D341Med (cell line): Measurements from ENCODE around the gene CEACAM16.
A peak's percentile ranks its signal among the peaks of the same experiment; 100 is the strongest.
"Not testable (repeated sequence)": the region's sequence is repeated elsewhere in the genome, so short reads cannot be mapped to it uniquely, and the experiment has no call there.

Experiments
- DNase-seq: peaks from one replicate; pipeline ENCODE4 v3.0.0; 2012; ENCODE audit warnings: low spot score

The CEACAM16 gene

DNA sequence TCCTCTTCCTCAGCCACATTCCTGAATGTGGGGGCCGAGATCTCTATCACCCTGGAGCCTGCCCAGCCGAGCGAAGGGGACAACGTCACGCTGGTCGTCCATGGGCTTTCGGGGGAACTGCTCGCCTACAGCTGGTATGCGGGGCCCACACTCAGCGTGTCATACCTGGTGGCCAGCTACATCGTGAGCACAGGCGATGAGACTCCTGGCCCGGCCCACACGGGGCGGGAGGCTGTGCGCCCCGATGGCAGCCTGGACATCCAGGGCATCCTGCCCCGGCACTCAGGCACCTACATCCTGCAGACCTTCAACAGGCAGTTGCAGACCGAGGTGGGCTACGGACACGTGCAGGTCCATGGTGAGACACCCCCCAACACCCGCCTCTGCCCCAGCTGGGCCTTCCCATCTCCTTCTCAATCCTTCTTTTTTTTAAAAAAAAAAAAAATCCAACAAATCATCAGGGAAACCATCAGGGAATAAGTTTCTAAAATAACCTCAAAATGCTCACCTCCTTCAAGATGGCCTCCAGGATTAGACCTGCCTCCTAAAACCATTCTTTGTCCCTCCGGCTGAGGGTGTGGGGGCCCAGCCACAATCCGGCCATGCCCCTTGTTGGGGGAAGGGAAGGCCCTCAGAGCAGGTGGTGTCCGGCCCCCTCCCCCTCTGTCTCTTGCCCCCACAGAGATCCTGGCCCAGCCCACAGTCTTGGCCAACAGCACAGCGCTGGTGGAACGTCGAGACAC, 4.6 kb downstream of the CEACAM16 start:
- no peak for DNase-seq

DNA sequence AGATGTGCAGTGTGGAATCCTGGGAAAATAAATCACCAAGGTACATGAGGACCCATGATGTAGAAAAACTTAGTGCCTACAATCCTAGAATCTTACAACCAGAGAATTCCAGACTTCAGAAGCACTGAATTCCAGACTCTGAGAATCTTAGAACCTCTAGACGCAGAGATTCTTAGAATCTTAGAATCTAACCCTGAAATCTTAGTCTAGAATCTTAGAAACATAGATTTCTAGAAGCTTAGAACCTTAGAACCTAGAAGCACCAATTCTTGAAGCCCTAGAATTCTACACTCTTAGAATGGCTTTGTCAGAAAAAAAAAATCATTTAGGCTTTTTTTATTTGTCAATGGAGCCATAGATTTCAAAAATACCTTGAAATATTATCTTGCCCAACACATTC, 6.0 kb downstream of the CEACAM16 start:
- no peak for DNase-seq

DNA sequence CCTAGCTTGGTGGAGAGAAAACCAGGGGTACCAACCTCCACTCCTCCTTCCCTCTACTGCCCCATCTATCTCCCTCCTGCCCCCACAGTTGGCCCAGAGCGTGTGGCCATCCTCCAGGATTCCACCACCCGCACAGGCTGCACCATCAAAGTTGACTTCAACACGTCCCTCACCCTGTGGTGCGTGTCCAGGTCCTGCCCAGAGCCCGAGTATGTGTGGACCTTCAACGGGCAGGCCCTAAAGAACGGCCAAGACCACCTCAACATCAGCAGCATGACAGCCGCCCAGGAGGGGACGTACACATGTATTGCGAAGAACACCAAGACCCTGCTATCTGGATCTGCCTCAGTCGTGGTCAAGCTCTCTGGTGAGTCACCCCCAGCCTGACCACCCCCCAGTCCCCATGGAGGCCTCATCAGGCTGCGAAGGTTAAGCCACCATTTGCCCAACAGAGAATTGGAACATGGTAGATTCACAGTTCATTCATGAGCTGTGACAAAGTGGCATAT, 6.6 kb downstream of the CEACAM16 start:
- DNase-seq = no peak

DNA sequence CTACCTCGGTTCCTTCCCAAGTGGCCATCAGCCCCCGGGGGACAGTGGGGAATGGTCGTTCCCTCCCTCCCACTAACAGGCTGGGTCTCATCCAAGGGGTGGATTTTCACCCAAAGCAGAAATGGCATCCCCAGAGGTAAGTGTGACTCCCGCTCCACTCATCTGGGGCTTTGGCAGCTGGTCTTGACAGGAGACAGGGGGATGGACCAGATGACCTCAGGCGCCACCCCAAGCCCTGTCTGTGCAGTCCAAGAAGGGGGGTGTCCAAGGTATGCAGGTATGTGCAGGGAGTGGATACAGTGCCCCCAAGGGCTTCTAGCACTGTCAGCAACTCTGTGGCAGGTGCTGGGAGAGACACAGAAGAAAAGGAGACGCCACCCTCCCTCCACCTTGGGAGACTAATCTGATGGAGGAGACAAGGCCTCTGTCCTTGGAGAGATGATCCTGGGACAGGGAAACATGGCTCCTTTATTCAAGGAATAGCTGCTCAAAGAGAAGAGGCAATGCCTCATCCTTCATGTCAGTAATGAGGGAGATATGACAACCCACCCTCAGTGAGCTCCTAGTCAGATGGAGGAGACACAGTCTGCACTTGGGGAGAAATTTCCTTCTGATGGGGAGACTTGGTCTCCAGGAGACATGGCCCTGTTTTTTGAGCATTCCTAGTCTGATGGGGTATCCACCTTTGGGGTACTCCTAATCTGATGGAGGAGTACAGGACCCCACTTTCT, 7.7 kb downstream of the CEACAM16 start:
- DNase-seq = no peak

DNA sequence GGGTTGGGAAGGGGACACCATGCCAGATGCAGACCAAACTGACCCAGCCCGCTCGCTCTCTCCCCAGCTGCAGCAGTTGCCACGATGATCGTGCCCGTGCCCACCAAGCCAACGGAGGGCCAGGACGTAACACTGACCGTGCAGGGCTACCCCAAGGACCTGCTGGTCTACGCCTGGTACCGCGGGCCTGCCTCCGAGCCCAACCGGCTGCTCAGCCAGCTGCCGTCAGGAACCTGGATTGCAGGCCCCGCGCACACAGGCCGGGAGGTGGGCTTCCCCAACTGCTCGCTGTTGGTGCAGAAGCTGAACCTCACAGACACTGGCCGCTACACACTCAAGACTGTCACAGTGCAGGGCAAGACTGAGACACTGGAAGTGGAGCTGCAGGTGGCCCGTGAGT, 8.8 kb downstream of the CEACAM16 start:
- no peak for DNase-seq

DNA sequence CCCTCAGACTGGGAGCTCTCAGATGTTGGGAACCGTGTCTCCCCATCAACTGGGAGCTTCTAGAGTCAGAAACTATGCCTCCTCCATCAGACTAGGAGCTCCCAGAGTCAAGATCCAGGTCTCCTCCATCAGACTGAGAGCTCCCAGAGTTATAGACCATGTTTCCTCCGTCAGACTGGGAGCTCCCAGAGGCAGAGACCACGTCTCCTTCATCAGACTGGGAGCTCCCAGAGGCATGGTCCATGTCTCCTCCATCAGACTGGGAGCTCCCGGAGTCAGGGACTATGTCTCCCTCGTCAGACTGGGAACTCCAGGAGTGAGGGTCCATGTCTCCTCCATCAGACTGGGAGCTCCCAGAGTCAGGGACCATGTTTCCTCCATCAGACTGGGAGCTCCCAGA, 10.0 kb downstream of the CEACAM16 start:
- no peak for DNase-seq

DNA sequence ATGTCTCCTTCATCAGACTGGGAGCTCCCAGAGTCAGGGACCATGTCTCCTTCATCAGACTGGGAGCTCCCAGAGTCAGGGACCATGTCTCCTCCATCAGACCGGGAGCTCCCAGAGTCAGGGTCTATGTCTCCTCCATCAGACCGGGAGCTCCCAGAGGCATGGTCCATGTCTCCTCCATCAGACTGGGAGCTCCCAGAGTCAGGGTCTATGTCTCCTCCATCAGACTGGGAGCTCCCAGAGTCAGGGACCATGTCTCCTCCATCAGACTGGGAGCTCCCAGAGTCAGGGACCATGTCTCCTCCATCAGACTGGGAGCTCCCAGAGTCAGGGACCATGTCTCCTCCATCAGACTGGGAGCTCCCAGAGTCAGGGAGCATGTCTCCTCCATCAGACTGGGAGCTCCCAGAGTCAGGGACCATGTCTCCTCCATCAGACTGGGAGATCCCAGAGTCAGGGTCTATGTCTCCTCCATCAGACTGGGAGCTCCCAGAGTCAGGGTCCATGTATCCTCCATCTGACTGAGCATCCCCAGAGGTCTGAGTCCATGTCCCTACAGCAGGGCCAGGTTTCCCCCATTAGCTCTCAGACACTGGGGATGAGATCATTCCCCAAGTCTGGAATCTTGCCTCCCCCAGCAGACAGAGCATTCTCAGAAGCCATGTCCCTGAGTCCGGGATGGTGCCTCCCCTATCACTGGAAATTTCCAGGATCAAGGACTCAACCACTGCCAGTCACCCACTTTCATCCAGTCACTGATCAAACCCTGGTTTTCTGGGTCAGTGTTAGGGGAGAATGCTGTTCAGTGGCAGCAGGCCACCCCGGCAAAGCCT, 10.7 kb downstream of the CEACAM16 start:
- not testable (repeated sequence) for DNase-seq

DNA sequence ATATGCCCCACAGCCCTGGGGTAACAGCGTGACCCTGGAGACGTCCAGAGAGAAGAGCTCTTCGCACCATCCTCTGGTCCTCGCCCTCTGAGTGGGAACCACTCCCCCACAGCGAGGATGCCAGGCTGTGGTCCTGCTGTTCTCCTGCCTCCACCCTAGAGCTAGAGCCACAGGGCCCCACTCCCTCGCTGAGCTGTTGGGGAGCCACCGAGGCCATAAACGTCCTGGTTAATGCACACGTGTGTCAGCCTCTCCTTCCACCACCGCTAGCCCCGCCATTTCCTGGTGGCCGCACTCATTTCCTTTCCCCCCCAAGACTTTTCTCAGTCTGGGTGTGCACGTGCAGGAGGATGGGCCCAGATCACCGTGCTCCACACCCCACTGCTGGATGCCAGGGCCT, 11.5 kb downstream of the CEACAM16 start:
- DNase-seq = no peak

DNA sequence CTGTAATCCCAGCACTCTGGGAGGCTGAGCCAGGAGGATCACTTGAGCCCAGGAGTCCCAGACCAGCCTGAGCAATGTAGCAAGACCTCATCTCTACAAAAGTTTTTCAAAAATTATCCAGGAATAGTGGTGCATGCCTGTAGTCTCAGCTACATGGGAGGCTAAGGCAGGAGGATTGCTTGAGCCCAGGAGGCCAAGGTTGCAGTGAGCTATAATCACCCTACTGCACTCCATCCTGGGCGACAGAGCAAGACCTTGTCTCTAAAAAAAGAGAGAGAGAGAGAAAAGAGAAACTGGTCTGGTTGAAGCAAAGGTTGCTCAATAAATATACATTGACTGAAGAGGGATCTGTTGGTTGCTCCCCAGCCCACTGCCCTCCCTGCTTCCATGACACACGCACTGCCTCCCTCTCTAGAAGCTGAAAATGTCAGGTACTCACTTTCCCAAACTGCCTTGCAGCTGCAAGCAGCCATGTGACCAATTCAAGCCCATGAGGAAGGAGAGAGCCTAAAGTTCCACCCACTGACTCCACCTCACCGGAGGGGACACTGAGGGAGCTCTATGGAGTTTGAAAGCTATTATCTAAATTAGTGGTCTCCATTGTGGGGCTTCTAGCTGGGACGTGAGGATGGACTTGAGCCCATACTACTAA, 14.0 kb downstream of the CEACAM16 start:
- DNase-seq = no peak

DNA sequence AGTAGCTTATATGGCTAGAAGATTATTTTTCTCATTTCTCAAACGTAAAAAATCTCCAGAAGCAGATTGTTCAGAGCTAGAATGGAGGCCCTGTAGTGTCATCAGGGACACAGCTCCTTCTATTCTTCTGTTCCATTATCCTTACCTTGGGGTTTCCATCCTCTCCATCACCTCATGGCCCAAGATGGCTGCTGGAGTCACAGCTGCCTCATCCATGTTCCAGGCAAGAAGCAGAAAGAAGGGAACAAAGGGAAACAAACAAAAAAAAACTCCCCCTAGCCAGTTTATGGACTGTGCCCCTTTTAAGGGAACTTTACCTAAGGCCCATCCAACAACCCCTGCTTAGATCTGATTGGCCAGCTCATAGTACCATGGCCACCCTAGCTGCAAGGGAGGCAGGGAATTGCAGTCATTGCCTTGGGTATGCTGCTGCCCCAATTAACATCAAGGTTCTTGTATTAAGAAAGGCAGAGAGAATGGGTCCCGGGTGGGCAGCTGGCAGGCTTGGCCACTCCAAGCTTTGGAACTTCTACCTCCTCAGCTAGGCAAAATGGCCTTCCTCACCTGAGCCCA, 15.7 kb downstream of the CEACAM16 start:
- DNase-seq = no peak

DNA sequence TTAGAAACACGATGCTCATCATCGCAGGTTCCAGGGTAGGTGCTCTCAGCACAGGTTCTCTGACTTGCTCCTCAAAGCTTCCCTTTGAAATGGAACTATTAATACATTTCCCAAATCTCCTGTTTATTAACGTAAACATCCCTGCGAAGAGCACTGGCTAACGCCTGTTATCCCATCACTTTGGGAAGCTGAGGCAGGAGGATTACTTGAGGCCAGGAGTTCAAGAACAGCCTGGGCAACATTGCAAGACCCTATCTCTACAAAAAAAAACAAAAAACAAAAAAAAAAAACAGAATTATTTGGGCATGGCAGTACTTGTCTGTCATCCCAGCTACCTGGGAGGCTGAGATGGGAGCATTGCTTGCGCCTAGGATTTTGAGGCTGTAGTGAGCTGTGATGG, 18.7 kb downstream of the CEACAM16 start:
- no peak for DNase-seq

DNA sequence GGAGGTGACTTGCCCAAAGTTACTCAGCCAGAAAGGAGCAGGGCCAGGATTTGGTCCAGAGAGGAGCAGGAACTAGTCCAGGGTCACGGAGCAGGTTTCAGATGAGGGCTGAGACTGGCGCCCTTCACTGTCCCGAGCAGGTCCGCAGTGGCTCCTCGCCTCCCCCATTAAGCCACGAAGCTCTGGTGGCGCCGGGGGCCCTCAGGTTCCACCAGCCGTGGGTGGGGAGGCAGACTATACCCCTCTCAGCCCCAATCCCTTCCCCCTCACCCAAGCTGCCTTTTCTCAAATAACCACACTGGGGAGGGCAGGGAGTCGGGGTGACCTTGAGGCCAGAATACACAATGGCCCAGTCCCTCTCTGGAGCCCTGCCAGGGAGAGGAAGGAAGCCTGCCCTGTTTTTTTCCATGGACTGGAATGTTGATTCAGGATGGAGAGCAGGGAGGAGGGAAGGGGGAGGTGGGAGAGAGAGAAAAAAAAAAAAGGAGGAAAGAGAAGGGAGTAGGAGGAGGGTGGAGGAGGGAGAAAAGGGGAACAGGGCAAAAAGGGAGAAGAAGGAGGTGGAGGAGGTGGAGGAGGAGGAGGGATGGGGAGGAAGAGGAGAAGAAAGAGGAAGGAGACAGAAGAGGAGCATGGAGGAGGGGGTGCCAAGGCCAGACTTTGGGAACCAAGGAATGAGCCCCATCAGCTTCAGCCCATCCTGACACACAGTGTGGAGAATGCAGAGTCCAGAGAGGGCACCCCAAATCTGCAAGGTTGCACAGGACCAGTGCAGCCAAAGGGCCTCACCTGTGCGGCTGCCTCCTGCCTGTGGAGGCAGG, 19.7 kb downstream of the CEACAM16 start:
- DNase-seq = no peak

DNA sequence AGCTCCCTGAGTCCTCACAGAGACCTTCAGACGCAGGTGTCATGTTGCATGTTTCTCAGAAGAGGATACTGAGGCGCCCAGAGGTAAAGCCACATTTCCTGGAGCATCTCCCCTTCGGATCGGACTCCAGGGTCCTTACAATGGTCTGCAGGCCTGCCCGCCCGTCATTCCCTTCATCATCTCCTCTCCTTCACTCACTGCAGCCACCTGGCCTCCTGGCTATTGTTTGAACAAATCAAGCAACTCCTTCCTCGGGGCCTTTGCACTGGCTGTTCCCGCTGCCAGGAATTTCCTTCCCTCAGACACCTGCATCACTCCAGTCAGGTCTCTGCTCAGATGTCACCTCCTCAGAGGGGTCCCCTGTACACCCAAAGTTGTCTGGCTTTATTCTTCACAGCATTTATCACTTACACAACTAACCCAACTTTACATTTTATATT, 20.3 kb downstream of the CEACAM16 start:
- peak; percentile 3 for DNase-seq

DNA sequence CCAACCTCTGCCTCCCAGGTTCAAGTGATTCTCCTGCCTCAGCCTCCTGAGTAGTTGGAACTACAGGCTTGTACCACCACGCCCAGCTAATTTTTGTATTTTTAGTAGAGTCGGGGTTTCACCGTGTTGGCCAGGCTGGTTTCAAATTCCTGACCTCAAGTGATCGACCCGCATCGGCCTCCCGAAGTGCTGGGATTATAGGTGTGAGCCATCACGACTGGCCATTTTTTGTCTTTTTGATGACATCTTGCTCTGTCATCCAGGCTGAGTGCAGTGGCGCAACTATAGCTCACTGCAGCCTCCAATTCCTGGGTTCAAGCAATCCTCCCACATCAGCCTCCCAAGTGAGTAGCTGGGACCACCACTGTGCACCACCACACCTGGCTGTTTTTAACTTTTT, 21.4 kb downstream of the CEACAM16 start:
- DNase-seq = not testable (repeated sequence)

DNA sequence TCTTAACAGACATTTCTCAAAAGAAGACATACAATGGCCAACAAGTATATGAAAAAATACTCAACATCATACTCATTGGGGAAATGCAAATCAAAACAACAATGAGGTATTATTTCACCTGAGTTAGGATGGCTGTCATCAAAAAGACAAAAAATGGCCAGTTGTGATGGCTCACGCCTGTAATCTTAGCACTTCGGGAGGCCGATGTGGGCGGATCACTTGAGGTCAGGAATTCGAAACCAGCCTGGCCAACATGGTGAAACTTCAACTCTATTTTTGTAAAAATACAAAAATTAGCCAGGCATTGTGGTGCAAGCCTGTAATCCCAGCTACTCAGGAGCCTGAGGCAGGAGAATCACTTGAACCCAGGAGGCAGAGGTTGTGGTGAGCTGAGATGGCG, 22.0 kb downstream of the CEACAM16 start:
- no peak for DNase-seq

DNA sequence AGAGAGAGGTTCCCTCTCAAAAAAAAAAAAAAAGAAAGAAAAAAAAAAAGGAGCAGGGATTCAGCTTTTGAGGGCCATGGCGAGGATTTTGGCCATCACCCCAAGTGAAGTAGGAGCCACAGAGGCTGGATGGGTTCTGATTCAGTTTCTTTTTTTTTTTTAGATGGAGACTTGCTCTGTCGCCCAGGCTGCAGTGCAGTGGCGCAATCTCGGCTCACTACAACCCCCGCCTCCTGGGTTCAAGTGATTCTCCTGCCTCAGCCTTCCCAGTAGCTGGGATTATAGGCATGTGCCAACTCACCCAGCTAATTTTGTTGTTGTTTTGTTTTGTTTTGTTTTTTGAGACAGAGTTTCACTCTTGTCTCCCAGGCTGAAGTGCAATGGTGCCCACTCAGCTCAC, 22.4 kb downstream of the CEACAM16 start:
- not testable (repeated sequence) for DNase-seq

DNA sequence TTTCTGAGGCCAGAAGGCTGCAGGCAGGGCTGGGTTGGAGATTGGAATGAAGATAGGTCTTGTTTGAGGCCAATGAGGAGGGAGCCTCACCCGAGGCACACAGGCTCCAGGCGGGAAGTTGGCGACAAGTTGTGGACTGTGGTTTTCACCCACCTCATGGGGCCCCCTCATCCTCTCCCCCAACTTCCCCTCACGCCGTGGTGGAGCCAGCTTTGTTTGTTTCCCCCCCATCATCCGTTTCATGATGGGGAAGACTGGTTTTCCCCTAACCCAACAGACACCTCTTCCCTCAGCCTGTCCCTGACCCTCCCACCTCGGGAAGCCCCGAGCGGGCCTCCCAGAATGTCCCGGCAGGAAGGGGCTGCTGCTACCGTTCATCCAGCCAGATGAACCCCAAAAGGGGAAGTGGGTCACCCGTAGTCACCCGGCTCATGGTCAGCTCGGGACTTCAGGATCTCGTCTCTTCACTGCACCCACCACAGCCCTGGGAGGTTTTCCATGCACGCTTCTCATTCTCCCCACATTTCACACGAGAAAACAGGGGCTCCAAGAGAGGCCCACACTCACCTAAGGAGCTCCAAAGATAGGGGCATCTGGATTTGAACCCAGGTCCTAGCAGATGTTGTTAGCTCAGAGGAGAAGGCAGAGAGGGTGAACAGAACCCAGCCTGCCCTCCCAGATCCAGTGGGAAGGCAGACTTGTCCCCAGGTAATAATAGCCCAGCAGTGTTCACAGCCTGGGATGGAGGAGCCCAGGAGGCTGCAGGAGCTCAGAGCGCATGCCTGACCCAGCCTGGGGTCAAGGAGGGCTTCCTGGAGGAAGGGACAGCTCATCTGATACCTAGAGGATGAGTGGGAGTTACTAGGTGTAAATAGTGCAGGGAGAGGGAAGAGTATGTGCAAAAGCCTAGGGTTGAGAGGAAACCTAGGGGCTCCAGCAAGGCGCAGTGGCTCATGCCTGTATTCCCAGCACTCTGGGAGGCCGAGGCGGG, 23.5 kb downstream of the CEACAM16 start:
- DNase-seq = no peak

DNA sequence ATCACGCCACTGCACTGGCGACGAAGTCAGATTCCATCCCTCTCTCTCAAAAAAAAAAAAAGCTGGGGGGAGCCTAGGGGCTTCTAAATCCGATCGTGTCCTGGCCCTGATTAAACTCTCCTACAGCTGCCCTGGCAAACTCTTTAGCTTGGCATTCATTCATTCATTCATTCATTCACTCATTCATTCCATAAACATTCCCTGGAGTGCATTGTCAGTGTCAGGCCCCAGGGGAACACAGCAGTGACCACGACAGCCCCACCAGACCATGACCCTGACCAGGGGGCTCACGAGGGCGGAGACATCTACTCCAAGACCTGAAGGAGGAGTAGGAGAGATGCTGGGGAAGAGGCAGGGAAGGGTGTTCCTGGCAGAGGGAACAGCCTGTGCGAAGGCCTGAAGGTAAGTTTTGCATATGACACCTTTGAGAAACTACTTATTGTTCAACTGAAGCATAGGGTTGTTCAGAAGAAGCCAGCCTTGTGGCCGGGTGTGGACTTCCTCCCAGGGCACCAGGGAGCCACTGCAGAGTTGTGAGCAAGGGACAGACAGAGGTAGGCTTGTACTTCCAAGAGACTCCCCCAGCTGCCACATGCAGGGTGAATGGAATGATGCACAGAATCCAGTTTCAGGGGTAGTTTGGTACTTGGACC, 24.5 kb downstream of the CEACAM16 start:
- no peak for DNase-seq

DNA sequence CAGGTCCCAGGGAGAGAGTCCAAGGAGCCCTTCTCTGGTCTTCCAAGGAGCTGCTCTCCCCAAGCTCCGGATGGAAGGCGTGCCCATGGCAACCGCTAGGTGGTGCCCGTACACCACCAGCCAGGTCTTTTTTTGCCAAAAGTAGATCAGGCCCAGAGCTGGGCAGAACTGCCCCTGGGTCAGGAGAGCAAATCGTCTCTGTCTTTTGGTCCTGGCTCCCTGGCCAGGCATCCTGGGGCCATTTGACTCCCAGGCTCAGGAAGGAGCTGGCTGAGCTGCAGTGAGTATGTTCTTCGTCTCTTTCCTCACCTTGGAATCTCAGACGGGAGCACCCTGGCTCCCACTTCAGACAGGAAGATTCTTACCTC, 25.0 kb downstream of the CEACAM16 start:
- DNase-seq = peak; percentile 90
